HFF-Myc (cell line): ENCODE data around the gene ICAM2.

Source experiments
- DNase-seq: peaks from one replicate; pipeline ENCODE4 v3.0.0-alpha.2; 2011; ENCODE audit warnings: low read depth; ENCODE audit errors: extremely low read depth
- H3K4me3 ChIP-seq: replicated peaks from 2 replicates; pipeline ENCODE4 v1.5.1; 2011; ENCODE audit warnings: low read depth, mild to moderate bottlenecking, control low read depth, low read length
- TF ChIP-seq, protein P1 (sequence below): IDR thresholded peaks from 2 replicates; pipeline ENCODE4 v1.5.1; 2012; ENCODE audit warnings: mild to moderate bottlenecking, low read depth, low read length, control low read depth; ENCODE audit errors: missing control alignments

The ICAM2 gene

DNA sequence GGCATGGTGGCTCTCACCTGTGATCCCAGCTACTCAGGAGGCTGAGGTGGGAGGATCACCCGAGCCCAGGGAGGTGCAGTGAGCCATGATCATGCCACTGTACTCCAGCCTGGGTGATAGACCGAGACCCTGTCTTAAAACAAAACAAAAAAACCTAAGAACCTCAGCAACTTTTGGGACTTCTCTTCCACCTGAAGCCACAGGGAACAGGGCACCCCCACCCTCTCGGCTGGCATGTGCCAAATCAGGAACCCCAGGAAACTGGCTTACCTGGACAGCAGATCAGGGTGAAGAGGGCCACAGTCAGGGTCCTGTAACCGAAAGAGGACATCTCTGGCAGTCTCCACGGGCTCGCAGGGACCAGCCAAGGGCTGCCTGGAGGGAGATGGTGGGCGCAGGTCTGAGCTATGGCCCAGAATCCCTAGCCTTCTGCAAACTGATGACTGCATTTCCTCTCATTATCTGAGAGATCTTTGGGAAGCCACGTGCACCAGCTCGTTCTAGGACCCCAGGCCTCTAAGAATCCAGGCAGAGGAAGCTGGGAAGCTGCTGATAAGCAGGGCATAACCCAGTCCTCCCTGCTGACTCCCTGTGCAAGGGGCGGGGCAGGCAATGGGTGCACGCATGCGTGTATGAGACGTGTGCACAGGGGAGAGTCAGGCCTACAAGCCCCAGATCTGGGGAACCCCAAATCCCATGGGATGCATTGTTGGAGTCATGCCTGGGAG lies 13.9 kb downstream of the ICAM2 start:
- DNase-seq: no peak
- TF ChIP-seq, protein P1, sequence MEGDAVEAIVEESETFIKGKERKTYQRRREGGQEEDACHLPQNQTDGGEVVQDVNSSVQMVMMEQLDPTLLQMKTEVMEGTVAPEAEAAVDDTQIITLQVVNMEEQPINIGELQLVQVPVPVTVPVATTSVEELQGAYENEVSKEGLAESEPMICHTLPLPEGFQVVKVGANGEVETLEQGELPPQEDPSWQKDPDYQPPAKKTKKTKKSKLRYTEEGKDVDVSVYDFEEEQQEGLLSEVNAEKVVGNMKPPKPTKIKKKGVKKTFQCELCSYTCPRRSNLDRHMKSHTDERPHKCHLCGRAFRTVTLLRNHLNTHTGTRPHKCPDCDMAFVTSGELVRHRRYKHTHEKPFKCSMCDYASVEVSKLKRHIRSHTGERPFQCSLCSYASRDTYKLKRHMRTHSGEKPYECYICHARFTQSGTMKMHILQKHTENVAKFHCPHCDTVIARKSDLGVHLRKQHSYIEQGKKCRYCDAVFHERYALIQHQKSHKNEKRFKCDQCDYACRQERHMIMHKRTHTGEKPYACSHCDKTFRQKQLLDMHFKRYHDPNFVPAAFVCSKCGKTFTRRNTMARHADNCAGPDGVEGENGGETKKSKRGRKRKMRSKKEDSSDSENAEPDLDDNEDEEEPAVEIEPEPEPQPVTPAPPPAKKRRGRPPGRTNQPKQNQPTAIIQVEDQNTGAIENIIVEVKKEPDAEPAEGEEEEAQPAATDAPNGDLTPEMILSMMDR: no peak
- no peak overlapping the region for H3K4me3 ChIP-seq

DNA sequence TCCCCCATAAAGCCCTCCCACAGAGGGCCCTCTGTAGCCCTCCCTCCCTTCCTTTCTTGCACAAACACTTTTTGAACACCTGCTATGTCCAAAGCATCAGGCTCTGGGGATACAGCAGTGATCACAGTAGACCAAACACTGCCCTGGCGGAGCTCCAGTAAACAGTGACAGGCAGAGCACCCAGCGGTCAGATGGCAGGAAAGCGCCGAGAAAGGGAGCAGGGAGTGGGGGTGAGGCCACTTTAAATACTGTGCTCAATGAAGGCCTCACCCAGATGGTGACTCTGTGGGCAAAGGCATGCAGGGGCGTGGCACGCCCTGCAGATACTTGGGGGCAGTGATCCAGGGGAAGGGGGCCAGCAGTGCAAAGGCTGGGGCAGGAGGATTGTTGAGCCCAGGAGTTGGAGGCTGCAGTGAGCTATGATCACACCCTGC lies 14.7 kb downstream of the ICAM2 start:
- DNase-seq: no peak
- TF ChIP-seq, protein P1: no peak
- no peak overlapping the region for H3K4me3 ChIP-seq

DNA sequence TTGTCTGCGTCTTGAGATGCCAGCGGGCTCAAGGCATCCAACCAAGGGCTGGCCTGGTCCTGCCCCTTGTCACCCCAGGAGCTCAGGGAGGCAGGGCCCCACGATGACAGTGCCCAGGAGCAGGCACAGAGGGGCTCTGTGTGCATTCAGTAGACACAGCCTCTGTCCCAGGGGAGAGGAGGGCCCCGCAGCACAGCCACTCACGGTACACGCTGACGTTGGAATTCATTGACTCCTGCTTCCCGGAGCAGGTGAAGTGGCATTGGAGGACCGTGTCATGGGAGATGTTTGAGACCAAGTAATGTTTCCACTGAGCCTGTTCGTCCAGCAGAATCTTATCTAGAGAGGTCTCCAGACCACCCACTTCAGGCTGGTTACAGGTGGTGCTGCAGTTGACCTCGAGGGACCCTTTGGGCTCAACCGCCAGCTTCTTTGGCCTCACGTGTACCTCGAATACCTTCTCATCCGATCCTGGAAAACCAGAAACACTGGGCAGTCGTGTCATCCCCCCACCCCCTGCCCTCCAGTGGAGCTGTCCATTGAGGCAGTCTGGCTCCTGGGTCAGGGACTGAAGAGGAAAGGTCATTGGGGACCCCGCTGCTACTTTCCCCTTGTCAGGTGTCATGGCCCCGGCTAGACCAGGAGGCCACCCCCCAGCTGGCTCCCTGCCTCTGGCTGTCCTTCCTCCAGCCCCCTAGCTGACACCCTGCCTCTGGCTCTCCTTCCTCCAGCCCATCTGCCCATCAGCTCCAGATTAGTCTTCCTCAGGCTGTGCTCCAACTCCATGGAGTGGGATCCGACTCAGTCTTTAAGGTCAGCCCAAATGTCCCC lies 15.3 kb downstream of the ICAM2 start:
- TF ChIP-seq, protein P1: no peak
- no peak overlapping the region for H3K4me3 ChIP-seq
- no peak for DNase-seq

DNA sequence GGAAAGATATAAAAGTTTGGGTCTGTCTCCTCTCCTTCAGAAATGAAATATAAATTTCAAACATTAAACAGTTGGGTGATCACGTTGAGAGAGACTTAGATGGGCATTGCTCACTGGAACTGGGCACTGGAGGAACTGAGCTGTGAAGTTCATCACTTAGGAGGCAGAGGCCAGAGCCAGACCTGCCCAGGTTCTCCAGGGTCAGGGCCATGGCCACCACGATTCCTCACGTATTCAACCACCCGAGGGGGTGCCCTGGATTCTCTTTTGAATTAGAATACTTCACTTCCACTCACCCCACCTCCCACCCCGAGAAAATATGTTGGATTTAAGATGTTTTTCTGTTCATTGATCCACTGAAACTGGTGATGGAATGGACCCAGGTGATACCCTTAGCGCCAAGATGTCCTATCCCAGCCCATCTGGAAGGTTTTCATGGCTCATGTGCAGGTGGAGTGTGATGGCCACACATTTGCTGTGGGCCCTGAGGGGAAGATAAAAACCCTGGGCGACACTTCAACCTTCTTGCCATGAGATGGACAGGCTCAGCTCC lies 16.1 kb downstream of the ICAM2 start:
- H3K4me3 ChIP-seq: no peak overlapping the region
- DNase-seq: no peak
- TF ChIP-seq, protein P1: no peak

DNA sequence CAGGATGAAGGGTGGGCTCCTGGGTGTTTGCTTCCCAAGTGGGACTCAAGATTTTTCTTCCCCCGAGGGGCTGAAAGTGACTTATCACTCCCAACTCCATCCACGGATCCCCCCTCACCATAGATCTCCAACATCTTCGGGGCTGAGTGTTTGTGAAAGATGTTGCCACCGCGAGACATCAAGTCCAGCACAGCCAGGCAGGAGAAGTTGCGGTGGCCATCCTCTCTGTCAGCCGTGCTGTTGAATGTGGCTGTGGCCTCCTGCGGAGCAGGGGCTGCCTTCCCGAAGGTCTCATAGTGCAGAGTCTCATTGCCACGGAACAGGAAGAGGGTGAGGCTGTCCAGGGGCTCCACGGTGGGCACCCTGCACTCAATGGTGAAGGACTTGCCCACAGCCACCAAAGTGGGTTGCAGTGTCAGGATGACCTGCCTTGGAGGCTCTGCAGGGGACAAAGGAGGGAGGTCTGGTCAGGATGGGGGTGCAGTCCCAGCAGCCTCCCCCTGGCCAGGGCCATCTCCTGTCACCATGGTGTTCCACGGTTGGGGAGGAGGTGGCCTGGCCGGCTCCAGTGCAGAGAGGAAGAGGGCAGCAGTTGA lies 16.8 kb downstream of the ICAM2 start:
- TF ChIP-seq, protein P1: no peak
- H3K4me3 ChIP-seq: no peak overlapping the region
- no peak for DNase-seq

DNA sequence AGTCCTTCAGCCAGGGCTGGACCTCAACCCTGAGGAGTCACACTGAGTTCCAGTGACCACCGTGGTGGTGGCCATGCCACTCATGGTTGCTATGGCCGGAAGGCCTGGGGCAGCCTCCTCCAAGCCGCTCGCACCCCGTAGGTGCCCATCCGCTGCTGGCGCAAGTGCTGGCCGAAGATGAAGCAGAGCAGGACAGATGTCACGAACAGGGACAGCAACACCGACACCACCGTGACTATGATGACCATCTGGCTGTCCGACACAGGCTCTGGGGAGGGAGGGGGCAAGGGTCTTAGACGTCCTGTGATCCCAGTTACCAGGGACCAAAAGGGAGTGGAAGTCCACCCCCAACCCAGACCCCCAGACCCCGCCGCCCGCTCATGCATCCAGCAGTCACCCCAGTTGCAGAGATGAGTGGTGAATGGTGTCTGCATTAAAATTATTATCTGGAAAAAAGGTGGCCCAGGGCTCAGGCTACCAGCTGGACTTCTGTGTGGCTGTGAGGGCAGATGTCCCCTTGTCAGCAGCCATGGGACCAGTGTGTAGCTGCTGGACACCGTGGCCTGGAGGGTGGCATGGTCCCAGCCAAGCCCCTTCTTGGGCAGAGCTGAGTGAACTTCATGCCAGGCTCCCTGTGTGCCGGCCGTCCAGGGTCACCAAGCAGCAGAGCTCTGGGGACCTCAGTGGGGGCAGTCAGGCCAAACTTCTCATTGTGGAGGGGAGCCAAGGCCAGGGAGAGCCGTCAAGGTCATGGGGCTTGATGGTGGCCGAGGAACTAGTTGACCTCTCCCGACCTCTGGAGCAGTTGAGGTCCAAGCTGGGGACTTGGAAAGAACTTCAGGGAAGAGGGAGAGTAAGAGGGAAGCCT lies 17.5 kb downstream of the ICAM2 start:
- no peak overlapping the region for H3K4me3 ChIP-seq
- TF ChIP-seq, protein P1: no peak
- DNase-seq: no peak
